Measurements from ENCODE around the gene IL22. TPM values are rescaled to one million over a fixed set of nuclear protein-coding genes. Genes with fewer than 3 reads are reported as not detected.

The IL22 gene
- total RNA-seq, 1 experiment from 2014 or later = not detected

- Histone ChIP-seq H3K36me3 (ENCODE audit: insufficient read depth, low read length, poor library complexity, severe bottlenecking) (no peaks in the 10 kb centered on the region), H3K4me3 (ENCODE audit: low read depth, low read length, poor library complexity, severe bottlenecking) (no peak overlapping the region), H3K27me3 (replicated peaks; ENCODE audit: insufficient read depth, low read depth, low read length, poor library complexity) (no peaks in the 10 kb centered on the region), H3K4me1 (ENCODE audit: insufficient read depth, low read length, poor library complexity, severe bottlenecking) (no peaks in the 10 kb centered on the region), H3K27ac (ENCODE audit: low read depth, low read length, poor library complexity, severe bottlenecking) (no peak overlapping the region), H3K9me3 (ENCODE audit: low read depth, low read length, poor library complexity, severe bottlenecking) (no peaks in the 10 kb centered on the region)
- POLR2A ChIA-PET (ENCODE audit: low non-redundant PET) = no interaction called here
- CTCF ChIA-PET = no interaction called here
- no TSS peak for BruUV-seq (replicated peaks)
- TF ChIP-seq, protein P1, sequence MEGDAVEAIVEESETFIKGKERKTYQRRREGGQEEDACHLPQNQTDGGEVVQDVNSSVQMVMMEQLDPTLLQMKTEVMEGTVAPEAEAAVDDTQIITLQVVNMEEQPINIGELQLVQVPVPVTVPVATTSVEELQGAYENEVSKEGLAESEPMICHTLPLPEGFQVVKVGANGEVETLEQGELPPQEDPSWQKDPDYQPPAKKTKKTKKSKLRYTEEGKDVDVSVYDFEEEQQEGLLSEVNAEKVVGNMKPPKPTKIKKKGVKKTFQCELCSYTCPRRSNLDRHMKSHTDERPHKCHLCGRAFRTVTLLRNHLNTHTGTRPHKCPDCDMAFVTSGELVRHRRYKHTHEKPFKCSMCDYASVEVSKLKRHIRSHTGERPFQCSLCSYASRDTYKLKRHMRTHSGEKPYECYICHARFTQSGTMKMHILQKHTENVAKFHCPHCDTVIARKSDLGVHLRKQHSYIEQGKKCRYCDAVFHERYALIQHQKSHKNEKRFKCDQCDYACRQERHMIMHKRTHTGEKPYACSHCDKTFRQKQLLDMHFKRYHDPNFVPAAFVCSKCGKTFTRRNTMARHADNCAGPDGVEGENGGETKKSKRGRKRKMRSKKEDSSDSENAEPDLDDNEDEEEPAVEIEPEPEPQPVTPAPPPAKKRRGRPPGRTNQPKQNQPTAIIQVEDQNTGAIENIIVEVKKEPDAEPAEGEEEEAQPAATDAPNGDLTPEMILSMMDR (conservative IDR thresholded peaks at IDR 0.05; ENCODE audit: low read depth, low read length) = no peak
- TF ChIP-seq EZH2 (IDR thresholded peaks at IDR 0.05; ENCODE audit: borderline replicate concordance, low read depth, low read length, poor library complexity, severe bottlenecking) = no peak
- no peak for DNase-seq (ENCODE audit: low spot score)
- intact Hi-C loops (cut with micrococcal nuclease; ENCODE audit: unreplicated experiment) = no loop called here
Observed at GRCh38 chr12:68293347-68293746, 39.9 kb upstream of the IL22 start.

- no peak overlapping the region for H3K4me3 ChIP-seq (ENCODE audit: low read depth, low read length, poor library complexity, severe bottlenecking)
- H3K27me3 ChIP-seq (replicated peaks; ENCODE audit: insufficient read depth, low read depth, low read length, poor library complexity) = no peaks in the 10 kb centered on the region
- no peaks in the 10 kb centered on the region for H3K9me3 ChIP-seq (ENCODE audit: low read depth, low read length, poor library complexity, severe bottlenecking)
- POLR2A ChIA-PET (ENCODE audit: low non-redundant PET) = no interaction called here
- DNase-seq (ENCODE audit: low spot score) = no peak
- CTCF ChIA-PET = no interaction called here
- TF ChIP-seq, protein P1 (conservative IDR thresholded peaks at IDR 0.05; ENCODE audit: low read depth, low read length) = no peak
- no peak for TF ChIP-seq EZH2 (IDR thresholded peaks at IDR 0.05; ENCODE audit: borderline replicate concordance, low read depth, low read length, poor library complexity, severe bottlenecking)
- intact Hi-C loops (cut with micrococcal nuclease; ENCODE audit: unreplicated experiment) = no loop called here
- H3K36me3 ChIP-seq (ENCODE audit: insufficient read depth, low read length, poor library complexity, severe bottlenecking) = no peaks in the 10 kb centered on the region
- H3K4me1 ChIP-seq (ENCODE audit: insufficient read depth, low read length, poor library complexity, severe bottlenecking) = no peaks in the 10 kb centered on the region
- no TSS peak for BruUV-seq (replicated peaks)
- no peak overlapping the region for H3K27ac ChIP-seq (ENCODE audit: low read depth, low read length, poor library complexity, severe bottlenecking)
Observed at GRCh38 chr12:68292151-68292943, 38.9 kb upstream of the IL22 start.

DNA sequence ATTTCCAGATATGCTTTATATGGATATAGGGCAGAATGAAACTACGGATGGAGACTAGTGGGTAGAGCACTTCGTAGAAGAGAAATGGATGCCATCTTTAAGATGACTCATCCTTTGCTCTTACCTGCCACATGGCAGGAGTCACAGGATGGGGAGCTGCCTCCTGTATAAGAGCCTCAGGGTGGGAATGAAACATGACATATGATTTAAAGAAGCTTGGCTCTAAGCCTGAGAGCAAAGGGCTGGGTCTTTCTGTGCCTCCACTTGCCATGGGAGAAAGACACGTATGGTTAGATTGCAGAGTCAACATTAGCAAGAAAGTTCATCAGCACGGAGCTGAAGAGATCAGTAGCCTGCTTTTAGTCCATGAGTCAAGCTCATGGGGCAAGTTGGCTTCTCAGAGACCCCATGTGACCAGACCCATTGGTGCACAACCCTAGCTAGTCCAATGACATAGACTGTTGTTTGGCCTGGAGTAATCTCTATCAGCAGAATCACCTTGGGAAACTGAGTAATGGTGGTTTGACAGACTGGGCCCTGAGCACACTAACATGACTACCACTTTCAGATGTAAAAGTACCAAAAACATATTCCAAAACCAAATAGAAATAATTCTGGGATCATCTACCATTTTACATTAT, 38.1 kb upstream of the IL22 start:
- TF ChIP-seq, protein P1 (conservative IDR thresholded peaks at IDR 0.05; ENCODE audit: low read depth, low read length) = no peak
- TF ChIP-seq EZH2 (IDR thresholded peaks at IDR 0.05; ENCODE audit: borderline replicate concordance, low read depth, low read length, poor library complexity, severe bottlenecking) = no peak
- H3K4me3 ChIP-seq (ENCODE audit: low read depth, low read length, poor library complexity, severe bottlenecking) = no peak overlapping the region
- no peaks in the 10 kb centered on the region for H3K36me3 ChIP-seq (ENCODE audit: insufficient read depth, low read length, poor library complexity, severe bottlenecking)
- H3K27me3 ChIP-seq (replicated peaks; ENCODE audit: insufficient read depth, low read depth, low read length, poor library complexity) = no peaks in the 10 kb centered on the region
- POLR2A ChIA-PET (ENCODE audit: low non-redundant PET) = no interaction called here
- intact Hi-C loops (cut with micrococcal nuclease; ENCODE audit: unreplicated experiment) = no loop called here
- BruUV-seq (replicated peaks) = no TSS peak
- CTCF ChIA-PET = no interaction called here
- H3K4me1 ChIP-seq (ENCODE audit: insufficient read depth, low read length, poor library complexity, severe bottlenecking) = peaks cover 6% of the 10 kb centered on the region
- H3K9me3 ChIP-seq (ENCODE audit: low read depth, low read length, poor library complexity, severe bottlenecking) = no peaks in the 10 kb centered on the region
- H3K27ac ChIP-seq (ENCODE audit: low read depth, low read length, poor library complexity, severe bottlenecking) = no peak overlapping the region
- DNase-seq (ENCODE audit: low spot score) = no peak

Data from A673 (cell line).